Colonic mucosa (tissue), 4 donors: ENCODE measurements around the gene HOMER1. TPM values are rescaled to one million over a fixed set of nuclear protein-coding genes. Genes with fewer than 3 reads are reported as not detected.

Experiments
- DNase-seq: peaks from one replicate; pipeline ENCODE4 v3.0.0-alpha.2; 2020
- H3K27ac ChIP-seq: fragments of 200-600 bp; one replicate; pipeline ENCODE4 v1.8.0; 2021
- H3K27me3 ChIP-seq: fragments of 200-600 bp; one replicate; pipeline ENCODE4 v1.8.0; 2021
- H3K36me3 ChIP-seq: fragments of 200-600 bp; one replicate; pipeline ENCODE4 v1.8.0; 2021
- H3K4me1 ChIP-seq: fragments of 200-600 bp; one replicate; pipeline ENCODE4 v1.8.0; 2021; ENCODE audit warnings: mild to moderate bottlenecking
- H3K4me3 ChIP-seq: fragments of 200-600 bp; one replicate; pipeline ENCODE4 v1.8.0; 2021
- H3K9ac ChIP-seq, 2 donors: one replicate each; pipeline ENCODE4 v1.7.0; 2013; ENCODE audit warnings: control low read depth in 2 of 2, low read depth in 2 of 2, low read length in 2 of 2
- H3K9me3 ChIP-seq: fragments of 200-600 bp; one replicate; pipeline ENCODE4 v1.8.0; 2021
- intact Hi-C: fragments of 100-400 bp; cut with DNase I; formaldehyde crosslinking; loops from one replicate; pipeline ENCODE4 v1.14.1; 2022
- total RNA-seq, 2 donors: library from RNA; stranded (reverse); fragmentation: NEBNext Ultra II Directional in 1 of 2; extraction: Animal tissue kit (Norgen Biotek cat#: 25700) in 1 of 2; gene quantifications; one replicate each; pipeline ENCODE4 v1.2.1, GENCODE V29; 2021
- TF ChIP-seq, protein P1 (sequence below): fragments of 200-600 bp; IDR thresholded peaks from one replicate; pipeline ENCODE4 v1.8.0; 2022; ENCODE audit warnings: antibody characterized with exemption, mild to moderate bottlenecking
- donor health status: healthy.
- donor health status: DM: no; HTN: no; CAD: no.
- donor health status: DM: no; HTN: no; CAD: no.

HOMER1 gene
- total RNA-seq, 2 donors from 2014 or later = 0.99 to 2.3 TPM

DNA sequence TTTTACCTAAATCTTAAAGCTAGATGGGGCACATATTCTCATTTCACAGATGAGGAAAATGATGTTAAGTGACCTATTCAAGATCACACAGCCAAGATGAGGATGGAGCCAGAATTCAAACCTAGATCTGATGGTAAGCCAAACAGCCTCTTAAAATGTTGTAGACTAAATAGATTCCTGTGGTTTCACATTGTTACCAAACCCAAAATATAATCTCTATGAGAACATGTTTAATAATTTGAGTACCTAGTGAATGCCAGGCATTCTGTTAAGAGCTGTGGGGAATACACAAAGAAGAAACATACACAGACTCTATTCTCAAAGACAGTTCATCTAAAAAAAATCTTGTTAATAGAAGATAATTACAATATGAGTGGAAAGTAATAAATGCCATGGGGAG is 25.2 kb downstream of the HOMER1 start:
- H3K9me3 ChIP-seq = no peaks in the 10 kb centered on the region
- no peak overlapping the region for H3K27ac ChIP-seq
- no peak overlapping the region for H3K4me3 ChIP-seq
- intact Hi-C loops = no loop called here
- H3K27me3 ChIP-seq = no peaks in the 10 kb centered on the region
- TF ChIP-seq, protein P1, sequence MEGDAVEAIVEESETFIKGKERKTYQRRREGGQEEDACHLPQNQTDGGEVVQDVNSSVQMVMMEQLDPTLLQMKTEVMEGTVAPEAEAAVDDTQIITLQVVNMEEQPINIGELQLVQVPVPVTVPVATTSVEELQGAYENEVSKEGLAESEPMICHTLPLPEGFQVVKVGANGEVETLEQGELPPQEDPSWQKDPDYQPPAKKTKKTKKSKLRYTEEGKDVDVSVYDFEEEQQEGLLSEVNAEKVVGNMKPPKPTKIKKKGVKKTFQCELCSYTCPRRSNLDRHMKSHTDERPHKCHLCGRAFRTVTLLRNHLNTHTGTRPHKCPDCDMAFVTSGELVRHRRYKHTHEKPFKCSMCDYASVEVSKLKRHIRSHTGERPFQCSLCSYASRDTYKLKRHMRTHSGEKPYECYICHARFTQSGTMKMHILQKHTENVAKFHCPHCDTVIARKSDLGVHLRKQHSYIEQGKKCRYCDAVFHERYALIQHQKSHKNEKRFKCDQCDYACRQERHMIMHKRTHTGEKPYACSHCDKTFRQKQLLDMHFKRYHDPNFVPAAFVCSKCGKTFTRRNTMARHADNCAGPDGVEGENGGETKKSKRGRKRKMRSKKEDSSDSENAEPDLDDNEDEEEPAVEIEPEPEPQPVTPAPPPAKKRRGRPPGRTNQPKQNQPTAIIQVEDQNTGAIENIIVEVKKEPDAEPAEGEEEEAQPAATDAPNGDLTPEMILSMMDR = no peak
- H3K9ac ChIP-seq = no peak overlapping the region
- no peaks in the 10 kb centered on the region for H3K36me3 ChIP-seq
- no peak for DNase-seq
- no peaks in the 10 kb centered on the region for H3K4me1 ChIP-seq

DNA sequence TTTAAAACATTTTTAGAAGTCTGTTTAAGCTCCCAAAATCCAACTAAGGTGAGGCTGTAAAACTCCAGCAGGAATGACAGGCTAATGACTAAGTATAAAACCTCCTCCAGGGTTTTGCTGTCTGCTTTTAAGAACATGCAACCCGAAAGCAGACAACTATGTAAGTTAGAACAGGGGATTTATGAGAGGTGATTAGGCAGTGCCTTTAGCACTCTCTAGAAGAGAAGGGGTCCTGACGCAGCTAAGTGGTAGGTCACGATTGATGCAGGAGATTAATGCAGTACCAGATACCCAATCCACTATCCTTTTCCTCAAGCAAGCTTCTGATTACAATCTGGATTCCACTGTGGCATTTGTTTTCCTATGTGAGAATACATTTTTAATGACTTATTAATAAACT is 25.9 kb downstream of the HOMER1 start:
- H3K4me3 ChIP-seq = no peak overlapping the region
- H3K9ac ChIP-seq = no peak overlapping the region
- TF ChIP-seq, protein P1 = no peak
- no peak overlapping the region for H3K27ac ChIP-seq
- intact Hi-C loops = no loop called here
- H3K9me3 ChIP-seq = no peaks in the 10 kb centered on the region
- DNase-seq = no peak
- no peaks in the 10 kb centered on the region for H3K4me1 ChIP-seq
- H3K27me3 ChIP-seq = no peaks in the 10 kb centered on the region
- H3K36me3 ChIP-seq = no peaks in the 10 kb centered on the region

DNA sequence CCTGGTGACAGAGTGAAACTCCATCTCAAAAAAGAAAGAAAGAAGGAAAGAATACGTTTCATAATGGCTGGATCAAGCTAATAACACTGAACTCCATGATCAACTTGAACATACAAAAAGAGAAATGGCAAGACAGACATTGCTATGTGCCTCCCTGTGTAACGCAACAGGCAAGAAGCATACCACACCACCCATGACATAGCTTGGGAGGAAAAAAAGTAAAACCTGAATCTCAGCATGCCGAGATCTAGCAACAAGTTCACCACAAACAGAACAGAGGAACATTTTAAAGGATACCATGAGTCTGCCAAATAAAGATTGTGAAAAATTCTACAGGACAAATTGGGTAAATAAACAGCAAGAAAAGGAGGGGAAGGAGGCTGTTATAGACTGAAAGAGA is 26.7 kb downstream of the HOMER1 start:
- H3K36me3 ChIP-seq = no peaks in the 10 kb centered on the region
- no peak overlapping the region for H3K9ac ChIP-seq
- H3K9me3 ChIP-seq = no peaks in the 10 kb centered on the region
- H3K4me1 ChIP-seq = no peaks in the 10 kb centered on the region
- DNase-seq = no peak
- H3K27me3 ChIP-seq = no peaks in the 10 kb centered on the region
- no peak overlapping the region for H3K27ac ChIP-seq
- intact Hi-C loops = no loop called here
- TF ChIP-seq, protein P1 = no peak
- no peak overlapping the region for H3K4me3 ChIP-seq

DNA sequence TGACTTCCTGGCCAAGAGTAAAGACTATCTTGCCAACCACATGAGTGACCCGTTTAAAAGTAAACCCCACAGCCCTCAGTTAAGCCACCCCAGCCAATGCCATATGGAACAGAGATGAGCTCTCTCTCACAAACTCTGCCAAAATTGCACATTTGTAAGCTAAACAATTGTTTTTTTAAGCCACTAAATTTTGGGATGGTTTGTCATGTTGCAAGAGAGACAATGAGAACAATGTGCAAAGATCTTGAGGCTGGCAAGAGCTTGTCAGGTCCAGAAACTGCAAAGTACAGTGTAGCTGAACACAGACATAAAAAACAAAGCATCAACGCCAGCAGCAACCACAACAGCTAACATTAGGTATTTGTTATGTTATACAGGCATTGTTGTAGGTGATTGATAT is 27.8 kb downstream of the HOMER1 start:
- intact Hi-C loops = no loop called here
- no peak for DNase-seq

DNA sequence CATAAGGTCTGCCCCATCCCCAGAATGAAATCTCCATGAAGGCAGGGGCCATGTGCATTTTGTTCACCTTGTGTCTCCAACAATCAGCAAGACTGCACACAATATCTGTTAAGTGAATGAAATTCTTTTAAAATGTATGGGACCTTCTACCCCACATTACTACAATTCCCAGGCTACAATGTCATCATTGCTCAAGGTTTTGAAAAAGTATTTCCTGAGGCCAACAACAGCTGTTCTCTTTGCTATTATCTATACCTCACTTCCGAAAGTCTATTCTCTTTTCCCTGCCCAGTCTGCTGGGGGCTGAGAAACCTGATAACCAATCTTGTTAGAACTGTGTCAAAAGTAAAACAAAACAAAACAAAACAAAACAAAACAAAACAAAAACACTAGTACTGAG is 29.2 kb downstream of the HOMER1 start:
- intact Hi-C loops = no loop called here
- no peak for DNase-seq

More for the DNA sequence above, 27.8 kb downstream of the HOMER1 start:
- no peaks in the 10 kb centered on the region for H3K27me3 ChIP-seq
- no peak overlapping the region for H3K27ac ChIP-seq
- H3K4me1 ChIP-seq = no peaks in the 10 kb centered on the region
- H3K9ac ChIP-seq = no peak overlapping the region
- H3K9me3 ChIP-seq = no peaks in the 10 kb centered on the region
- H3K36me3 ChIP-seq = no peaks in the 10 kb centered on the region
- TF ChIP-seq, protein P1 = no peak
- H3K4me3 ChIP-seq = no peak overlapping the region

More for the DNA sequence above, 29.2 kb downstream of the HOMER1 start:
- H3K4me3 ChIP-seq = no peak overlapping the region
- TF ChIP-seq, protein P1 = no peak
- H3K27ac ChIP-seq = no peak overlapping the region
- no peak overlapping the region for H3K9ac ChIP-seq
- no peaks in the 10 kb centered on the region for H3K27me3 ChIP-seq
- H3K36me3 ChIP-seq = no peaks in the 10 kb centered on the region
- no peaks in the 10 kb centered on the region for H3K4me1 ChIP-seq
- no peaks in the 10 kb centered on the region for H3K9me3 ChIP-seq
